BJ (cell line): Measurements from ENCODE around the gene TRIM25. TPM values are rescaled to one million over a fixed set of nuclear protein-coding genes. Genes with fewer than 3 reads are reported as not detected.

Source experiments
- CTCF ChIA-PET: fragments of 350-600 bp; formaldehyde crosslinking; extraction: SDS; loops from one replicate; lab custom pipeline; 2021; ENCODE audit warnings: antibody characterized with exemption, inconsistent platforms; lab: Yijun Ruan, JAX
- POLR2A ChIA-PET: fragments of 300-600 bp; sonication (Branson Sonifier 250); formaldehyde crosslinking; extraction: SDS; loops from one replicate; lab custom pipeline; 2021; ENCODE audit warnings: antibody characterized with exemption; lab: Charles Lee
- DNase-seq: peaks from one replicate; pipeline ENCODE4 v3.0.0-alpha.2; 2011; ENCODE audit warnings: low read depth
- H3K27me3 ChIP-seq: 2 replicates; pipeline ENCODE4 v1.6.0; 2011; ENCODE audit warnings: low read length; ENCODE audit not compliant: control insufficient read depth, insufficient read depth
- H3K36me3 ChIP-seq: 2 replicates; pipeline ENCODE4 v1.5.1; 2011; ENCODE audit warnings: low read length; ENCODE audit not compliant: control insufficient read depth, insufficient read depth
- H3K4me3 ChIP-seq: 2 replicates; pipeline ENCODE4 v1.5.1; 2011; ENCODE audit warnings: low read depth, mild to moderate bottlenecking, control low read depth, low read length
- polyA minus RNA-seq: library from RNA; depleted of rRNA, polyadenylated mRNA; stranded (reverse); fragments of >200 nt; gene quantifications from 2 replicates; pipeline ENCODE4 v1.2.3, GENCODE V29; 2011; rRNA and poly(A)+ RNA removed
- polyA plus RNA-seq: library from polyadenylated mRNA; depleted of rRNA; stranded (reverse); fragments of >200 nt; gene quantifications from 2 replicates; pipeline ENCODE4 v1.2.3, GENCODE V29; 2011; rRNA removed
- TF ChIP-seq, protein P1 (sequence below): IDR thresholded peaks from 2 replicates; pipeline ENCODE4 v1.5.1; 2011; ENCODE audit warnings: low read depth, mild to moderate bottlenecking, control low read depth, inconsistent platforms, low read length, moderate library complexity; ENCODE audit not compliant: insufficient read depth

Gene TRIM25, protein sequence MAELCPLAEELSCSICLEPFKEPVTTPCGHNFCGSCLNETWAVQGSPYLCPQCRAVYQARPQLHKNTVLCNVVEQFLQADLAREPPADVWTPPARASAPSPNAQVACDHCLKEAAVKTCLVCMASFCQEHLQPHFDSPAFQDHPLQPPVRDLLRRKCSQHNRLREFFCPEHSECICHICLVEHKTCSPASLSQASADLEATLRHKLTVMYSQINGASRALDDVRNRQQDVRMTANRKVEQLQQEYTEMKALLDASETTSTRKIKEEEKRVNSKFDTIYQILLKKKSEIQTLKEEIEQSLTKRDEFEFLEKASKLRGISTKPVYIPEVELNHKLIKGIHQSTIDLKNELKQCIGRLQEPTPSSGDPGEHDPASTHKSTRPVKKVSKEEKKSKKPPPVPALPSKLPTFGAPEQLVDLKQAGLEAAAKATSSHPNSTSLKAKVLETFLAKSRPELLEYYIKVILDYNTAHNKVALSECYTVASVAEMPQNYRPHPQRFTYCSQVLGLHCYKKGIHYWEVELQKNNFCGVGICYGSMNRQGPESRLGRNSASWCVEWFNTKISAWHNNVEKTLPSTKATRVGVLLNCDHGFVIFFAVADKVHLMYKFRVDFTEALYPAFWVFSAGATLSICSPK
- polyA plus RNA-seq (25.6 and 28.4 TPM in 2 replicates), polyA minus RNA-seq (21.3 and 27.2 TPM in 2 replicates)

DNA sequence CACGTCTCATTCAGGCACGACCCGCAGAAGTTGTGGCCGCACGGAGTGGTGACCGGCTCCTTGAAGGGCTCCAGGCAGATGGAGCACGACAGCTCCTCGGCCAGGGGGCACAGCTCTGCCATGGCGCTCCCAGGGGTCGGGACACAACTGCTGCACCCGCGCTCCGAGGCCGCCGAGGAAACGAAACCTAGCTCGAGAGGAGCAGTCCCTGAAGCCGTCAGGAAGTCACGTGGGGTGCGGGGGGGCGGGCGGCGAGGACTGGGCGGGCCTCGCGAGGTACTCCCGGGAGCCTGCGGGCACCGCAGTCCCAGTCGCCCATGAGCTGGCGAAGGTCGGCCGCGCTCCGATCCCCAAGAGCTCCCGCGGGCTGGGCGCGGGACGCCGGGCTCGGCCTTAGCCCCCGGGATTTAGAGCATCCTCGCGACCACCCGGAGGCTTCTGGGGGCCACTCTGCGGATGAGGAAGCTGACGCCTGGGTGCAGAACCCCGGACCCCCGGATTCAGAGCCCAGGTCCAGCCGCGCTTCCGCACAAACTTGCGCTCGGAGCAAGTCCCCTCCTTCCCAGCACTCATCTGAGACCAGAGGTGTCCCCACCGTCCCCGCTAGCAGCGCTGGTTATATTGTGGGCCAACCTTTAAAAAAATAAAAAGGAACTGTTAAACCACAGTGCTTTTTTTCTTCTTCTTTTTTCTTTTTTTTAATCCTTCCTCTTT is at the start of gene TRIM25:
Gene TRIM25 (minus strand): TSS at position 183 of the 714 bp plus-strand sequence. CDS start 61 bp downstream, at position 122.
- TF ChIP-seq, protein P1, sequence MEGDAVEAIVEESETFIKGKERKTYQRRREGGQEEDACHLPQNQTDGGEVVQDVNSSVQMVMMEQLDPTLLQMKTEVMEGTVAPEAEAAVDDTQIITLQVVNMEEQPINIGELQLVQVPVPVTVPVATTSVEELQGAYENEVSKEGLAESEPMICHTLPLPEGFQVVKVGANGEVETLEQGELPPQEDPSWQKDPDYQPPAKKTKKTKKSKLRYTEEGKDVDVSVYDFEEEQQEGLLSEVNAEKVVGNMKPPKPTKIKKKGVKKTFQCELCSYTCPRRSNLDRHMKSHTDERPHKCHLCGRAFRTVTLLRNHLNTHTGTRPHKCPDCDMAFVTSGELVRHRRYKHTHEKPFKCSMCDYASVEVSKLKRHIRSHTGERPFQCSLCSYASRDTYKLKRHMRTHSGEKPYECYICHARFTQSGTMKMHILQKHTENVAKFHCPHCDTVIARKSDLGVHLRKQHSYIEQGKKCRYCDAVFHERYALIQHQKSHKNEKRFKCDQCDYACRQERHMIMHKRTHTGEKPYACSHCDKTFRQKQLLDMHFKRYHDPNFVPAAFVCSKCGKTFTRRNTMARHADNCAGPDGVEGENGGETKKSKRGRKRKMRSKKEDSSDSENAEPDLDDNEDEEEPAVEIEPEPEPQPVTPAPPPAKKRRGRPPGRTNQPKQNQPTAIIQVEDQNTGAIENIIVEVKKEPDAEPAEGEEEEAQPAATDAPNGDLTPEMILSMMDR, result no peak
- ChIA-PET POLR2A (no interaction called here), CTCF (interaction anchor here (0.9 to 1.1 kb wide), 2 partner anchors 15 to 94 kb away, joined by 3 to 4 read pairs; no protein-coding TSS in a partner anchor)
- Histone ChIP-seq H3K36me3 (no peaks in the 10 kb centered on the region), H3K27me3 (no peaks in the 10 kb centered on the region), H3K4me3 (peak within 1 kb of the TSS; percentile 86)
- DNase-seq, result peak; percentile 31

DNA sequence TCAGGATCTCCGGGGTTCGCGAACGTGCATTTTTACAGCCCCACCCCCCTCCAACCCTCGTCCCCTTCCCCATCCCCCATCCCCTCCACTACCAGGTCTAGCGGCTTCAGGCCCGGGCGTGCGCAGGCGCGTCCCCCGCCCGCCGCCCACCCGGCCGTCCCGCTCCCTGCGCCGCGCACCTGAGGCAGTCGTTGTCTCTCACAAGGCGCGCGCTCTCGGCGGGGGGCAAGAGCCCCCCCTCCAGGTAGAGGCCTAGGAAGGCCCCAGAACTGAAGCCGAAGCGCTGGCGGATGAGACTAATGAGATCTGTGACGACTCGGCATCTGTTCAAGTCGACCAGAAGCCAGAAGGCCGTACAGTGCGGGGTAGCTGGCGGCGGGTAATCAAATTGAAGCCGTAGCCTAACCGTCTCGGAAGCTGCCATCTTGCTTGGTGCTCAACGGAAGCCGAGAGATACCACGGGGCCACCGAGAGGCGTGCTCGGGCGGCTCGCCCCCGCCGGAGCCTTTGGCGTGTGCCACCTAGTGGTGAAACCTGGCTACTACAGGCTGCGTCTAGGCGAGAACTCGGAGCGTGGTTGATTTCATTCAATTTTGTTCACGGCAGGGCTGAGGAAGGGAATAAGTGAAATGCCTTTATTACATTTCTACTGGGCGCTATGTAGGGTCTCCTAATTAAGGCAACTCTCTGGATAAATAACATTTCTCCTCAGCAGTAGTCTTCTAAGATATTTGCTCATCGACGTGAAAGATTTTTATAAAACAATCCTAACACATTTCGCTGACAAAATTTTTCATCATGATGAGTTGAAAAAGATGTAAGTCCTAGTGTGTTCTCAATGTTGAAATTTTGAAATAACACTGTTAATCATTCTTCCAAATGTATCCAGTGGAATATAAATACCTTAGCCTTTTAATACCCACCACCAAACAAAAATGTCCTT is 47.0 kb upstream of the TRIM25 start, which contains the start of gene COIL:
Gene COIL (minus strand): TSS at position 455 of the 943 bp plus-strand sequence. CDS start 31 bp downstream, at position 424.
- H3K36me3 ChIP-seq, result no peaks in the 10 kb centered on the region
- POLR2A ChIA-PET, result no interaction called here
- peak within 1 kb of the TSS; percentile 93 for H3K4me3 ChIP-seq
- TF ChIP-seq, protein P1, result peak; percentile 100
- peak; percentile 35 for DNase-seq
- CTCF ChIA-PET, result interaction anchor here (0.6 to 1.6 kb wide), 6 partner anchors 8 to 141 kb away, joined by 3 to 5 read pairs (median 4); partner anchors contain the start of genes DGKE and SCPEP1
- H3K27me3 ChIP-seq, result no peaks in the 10 kb centered on the region

DNA sequence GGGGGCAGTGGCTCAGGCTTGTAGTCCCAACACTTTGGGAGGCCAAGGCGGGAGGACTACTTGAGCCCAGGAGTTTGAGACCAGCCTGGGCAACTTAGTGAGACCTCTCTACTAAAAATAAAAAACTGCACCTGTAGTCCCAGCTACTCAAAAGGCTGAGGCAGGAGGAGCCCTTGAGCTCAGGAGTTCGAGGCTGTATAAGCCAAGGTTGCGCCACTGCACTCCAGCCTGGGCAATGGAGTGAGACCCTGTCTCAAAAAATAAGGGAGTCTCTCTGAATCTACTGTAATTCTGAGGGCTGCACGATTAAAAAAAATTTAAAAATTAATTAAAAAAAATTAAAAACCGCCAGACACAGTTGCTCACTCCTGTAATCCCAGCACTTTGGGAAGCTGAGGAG is 43.1 kb upstream of the TRIM25 start:
- ChIA-PET POLR2A (no interaction called here), CTCF (interaction anchor here (0.9 kb wide), 1 partner anchor 122 kb away, joined by 3 read pairs; no protein-coding TSS in a partner anchor)
- no peak for DNase-seq
- TF ChIP-seq, protein P1, result no peak
- no peaks in the 10 kb centered on the region for H3K27me3 ChIP-seq
- H3K36me3 ChIP-seq, result no peaks in the 10 kb centered on the region
- no peak overlapping the region for H3K4me3 ChIP-seq

DNA sequence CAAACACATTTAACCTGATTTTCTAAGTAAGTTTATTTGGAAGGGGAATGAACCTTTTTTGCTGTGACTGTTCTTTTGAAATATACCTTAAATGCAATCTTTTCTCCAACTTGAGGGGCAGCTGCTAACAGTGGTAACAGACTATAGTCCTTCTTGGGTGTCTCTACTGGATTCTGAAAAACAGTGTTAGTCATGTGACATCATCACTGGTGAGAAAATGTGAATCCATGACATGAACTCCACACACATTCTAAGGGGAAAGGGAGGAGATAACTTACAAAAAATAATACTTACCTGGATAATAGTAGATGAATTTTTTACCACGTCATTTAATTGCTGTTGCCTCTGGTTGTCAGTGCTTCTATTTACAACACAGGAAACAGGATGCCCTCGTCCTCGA is 35.7 kb upstream of the TRIM25 start:
- CTCF ChIA-PET, result no interaction called here
- TF ChIP-seq, protein P1, result no peak
- Histone ChIP-seq H3K36me3 (peaks cover 4% of the 10 kb centered on the region), H3K4me3 (no peak overlapping the region), H3K27me3 (no peaks in the 10 kb centered on the region)
- POLR2A ChIA-PET, result no interaction called here
- no peak for DNase-seq
